Measurements from ENCODE around the gene RNU1-4. TPM values are rescaled to one million over a fixed set of nuclear protein-coding genes. Genes with fewer than 3 reads are reported as not detected.
"Not testable (repeated sequence)": the region's sequence is repeated elsewhere in the genome, so short reads cannot be mapped to it uniquely, and the experiment has no call there.

The RNU1-4 gene
- total and polyA plus RNA-seq, 10 of the 15 experiments (the other 5 are each of a cell fraction or from before 2014, with no cell fraction given): under 0.01 to 20,946 (median 4.7) TPM; not detected in 2

DNA sequence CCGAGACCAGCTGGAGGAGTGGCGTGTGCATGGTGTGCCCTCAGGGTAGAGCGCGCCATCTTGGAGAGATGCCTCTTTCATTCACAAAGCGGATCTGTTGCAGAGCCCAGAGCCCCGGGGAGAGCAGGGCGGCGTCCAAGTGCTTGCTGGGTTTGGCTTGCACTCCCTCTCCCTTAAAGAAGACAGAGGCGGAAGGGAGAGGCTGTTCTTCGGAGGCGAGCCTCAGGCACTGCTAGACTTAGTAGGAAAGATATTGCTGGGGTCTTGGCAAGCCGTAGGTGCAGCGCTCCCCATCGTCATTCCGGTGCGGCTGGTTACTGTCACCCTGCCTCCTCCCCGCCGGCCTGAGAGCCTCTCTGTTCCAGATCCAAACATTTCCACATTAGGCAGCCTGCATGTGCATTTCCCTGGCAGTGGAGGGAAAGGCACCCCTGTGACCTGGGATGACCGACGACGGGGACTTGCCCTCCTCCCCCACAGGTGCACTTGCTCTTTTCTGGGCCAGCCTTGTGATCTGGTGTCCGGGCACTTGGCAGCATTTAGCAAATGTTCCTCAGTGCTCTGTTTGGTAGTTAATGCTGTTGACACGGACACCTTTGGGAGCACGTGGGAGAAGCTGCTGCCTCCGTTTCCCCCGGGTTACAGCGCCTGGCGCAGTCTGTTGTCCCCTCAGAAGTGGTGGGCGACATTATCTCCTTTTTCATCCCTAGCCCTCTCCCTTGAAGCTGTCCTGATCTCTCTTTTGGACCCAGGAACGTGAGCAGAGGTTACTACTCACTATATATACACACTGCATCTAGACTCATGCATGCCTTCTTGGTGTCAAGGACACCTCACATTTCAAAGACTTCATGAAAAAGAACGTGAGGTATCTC is 25.7 kb downstream of the RNU1-4 start:
- H3K27ac ChIP-seq (ENCODE audit: control insufficient read depth, insufficient read depth); DNase-seq (ENCODE audit: low read depth, low spot score); in situ Hi-C loops (cut with MboI); ATAC-seq; H3K4me1 ChIP-seq (ENCODE audit: control insufficient read depth, insufficient read depth, low read length); H3K79me2 ChIP-seq (ENCODE audit: control insufficient read depth, insufficient read depth, low read length); FAIRE-seq; H3K9me3 ChIP-seq (replicated peaks; ENCODE audit: control insufficient read depth, insufficient read depth, low read length); H3K36me3 ChIP-seq (ENCODE audit: control insufficient read depth in 2 of 2, insufficient read depth in 2 of 2, low read length in 1 of 2); RAD21 ChIA-PET (ENCODE audit: unreplicated experiment); POLR2A ChIA-PET; intact Hi-C loops (cut with micrococcal nuclease; ENCODE audit: unreplicated experiment); H3K4me3 ChIP-seq; BruUV-seq (replicated peaks); H2AFZ ChIP-seq (ENCODE audit: control insufficient read depth, low read depth, low read length); H3K27me3 ChIP-seq (replicated peaks in 1 of 2; ENCODE audit: control insufficient read depth in 2 of 2, insufficient read depth in 2 of 2, low read length in 1 of 2); CTCF ChIA-PET; H3K4me2 ChIP-seq (ENCODE audit: control insufficient read depth, insufficient read depth); SMC1A ChIA-PET (ENCODE audit: uncharacterized antibody, unreplicated experiment); H3K9ac ChIP-seq (ENCODE audit: control insufficient read depth, insufficient read depth, low read length); H4K20me1 ChIP-seq (ENCODE audit: control insufficient read depth, insufficient read depth): not testable (repeated sequence)
- 49% methylated on average over 26 of the region's 31 CpGs for WGBS (ENCODE audit: insufficient coverage, insufficient replicate concordance, low lambda C conversion rate, missing lambda C conversion rate)

DNA sequence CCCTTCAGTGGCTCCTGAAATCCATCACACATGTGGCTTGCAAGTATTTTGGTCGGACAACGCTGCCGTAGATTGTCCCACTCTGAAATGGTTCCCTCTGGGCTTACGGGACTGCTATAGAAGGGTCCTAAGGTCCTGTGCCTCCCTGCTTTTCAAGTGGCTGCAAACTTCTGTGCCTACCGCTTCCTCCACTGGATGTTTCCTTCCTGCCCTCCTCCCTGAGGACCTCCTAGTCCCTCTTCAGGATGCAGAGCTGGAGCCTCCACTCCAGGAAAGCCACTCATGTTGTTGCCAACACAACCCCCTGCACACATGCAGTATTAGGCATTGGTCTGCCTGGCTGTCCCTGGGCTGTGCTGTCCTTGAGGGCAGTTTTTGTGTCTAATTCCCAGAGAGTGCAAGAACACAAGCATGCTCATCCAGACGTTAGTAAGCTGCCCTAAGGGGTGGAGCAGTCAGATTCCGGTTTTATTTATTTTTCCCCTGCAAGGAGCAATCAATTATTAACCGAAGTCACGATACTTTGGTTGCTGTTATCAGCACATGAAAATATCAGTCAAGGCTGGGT is 26.5 kb downstream of the RNU1-4 start:
- H3K27ac ChIP-seq (ENCODE audit: control insufficient read depth, insufficient read depth); in situ Hi-C loops (cut with MboI); ATAC-seq; CTCF ChIA-PET; DNase-seq (ENCODE audit: low read depth, low spot score); H3K27me3 ChIP-seq (replicated peaks in 1 of 2; ENCODE audit: control insufficient read depth in 2 of 2, insufficient read depth in 2 of 2, low read length in 1 of 2); H3K9ac ChIP-seq (ENCODE audit: control insufficient read depth, insufficient read depth, low read length); RAD21 ChIA-PET (ENCODE audit: unreplicated experiment); BruUV-seq (replicated peaks); H3K9me3 ChIP-seq (replicated peaks; ENCODE audit: control insufficient read depth, insufficient read depth, low read length); H3K36me3 ChIP-seq (ENCODE audit: control insufficient read depth in 2 of 2, insufficient read depth in 2 of 2, low read length in 1 of 2); intact Hi-C loops (cut with micrococcal nuclease; ENCODE audit: unreplicated experiment); FAIRE-seq; H4K20me1 ChIP-seq (ENCODE audit: control insufficient read depth, insufficient read depth); H3K79me2 ChIP-seq (ENCODE audit: control insufficient read depth, insufficient read depth, low read length); H3K4me2 ChIP-seq (ENCODE audit: control insufficient read depth, insufficient read depth); SMC1A ChIA-PET (ENCODE audit: uncharacterized antibody, unreplicated experiment); H3K4me3 ChIP-seq; H2AFZ ChIP-seq (ENCODE audit: control insufficient read depth, low read depth, low read length); H3K4me1 ChIP-seq (ENCODE audit: control insufficient read depth, insufficient read depth, low read length); POLR2A ChIA-PET: not testable (repeated sequence)
- 53% methylated on average over 9 of the region's 9 CpGs for WGBS (ENCODE audit: insufficient coverage, insufficient replicate concordance, low lambda C conversion rate, missing lambda C conversion rate)

DNA sequence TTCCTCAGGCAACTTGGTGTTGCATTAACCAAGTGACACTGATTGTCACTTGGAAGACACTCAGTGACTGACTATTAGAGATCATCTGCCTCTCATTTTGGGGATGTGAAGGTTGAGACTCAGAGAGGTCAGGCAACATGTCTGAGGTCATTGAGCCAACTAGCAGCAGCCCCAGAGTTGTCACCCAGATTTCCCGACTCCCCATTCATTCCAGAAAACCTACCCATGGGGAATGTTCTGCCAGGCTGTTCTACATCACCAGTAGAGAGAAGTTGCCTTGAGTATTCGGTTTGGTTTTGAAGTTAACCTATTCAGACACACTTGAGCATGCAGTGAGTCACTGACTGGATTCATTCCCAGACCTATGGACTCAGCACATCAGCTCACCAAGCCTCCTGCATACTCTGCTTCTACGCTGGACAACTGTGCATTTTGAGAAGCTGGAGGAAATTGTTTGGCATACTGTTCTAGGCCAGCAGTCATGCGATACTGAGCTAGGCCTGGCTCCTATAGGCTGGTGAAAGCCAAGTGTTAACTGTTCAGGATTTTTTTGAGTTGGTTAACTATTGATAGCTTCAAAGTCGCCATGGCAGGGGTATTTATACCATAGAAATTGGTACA is 29.9 kb downstream of the RNU1-4 start:
- POLR2A ChIA-PET; H3K4me3 ChIP-seq; H3K4me2 ChIP-seq (ENCODE audit: control insufficient read depth, insufficient read depth); H3K79me2 ChIP-seq (ENCODE audit: control insufficient read depth, insufficient read depth, low read length); H3K27me3 ChIP-seq (replicated peaks in 1 of 2; ENCODE audit: control insufficient read depth in 2 of 2, insufficient read depth in 2 of 2, low read length in 1 of 2); H4K20me1 ChIP-seq (ENCODE audit: control insufficient read depth, insufficient read depth); ATAC-seq; BruUV-seq (replicated peaks); H3K4me1 ChIP-seq (ENCODE audit: control insufficient read depth, insufficient read depth, low read length); intact Hi-C loops (cut with micrococcal nuclease; ENCODE audit: unreplicated experiment); FAIRE-seq; RAD21 ChIA-PET (ENCODE audit: unreplicated experiment); H3K36me3 ChIP-seq (ENCODE audit: control insufficient read depth in 2 of 2, insufficient read depth in 2 of 2, low read length in 1 of 2); H3K9me3 ChIP-seq (replicated peaks; ENCODE audit: control insufficient read depth, insufficient read depth, low read length); H3K27ac ChIP-seq (ENCODE audit: control insufficient read depth, insufficient read depth); H2AFZ ChIP-seq (ENCODE audit: control insufficient read depth, low read depth, low read length); H3K9ac ChIP-seq (ENCODE audit: control insufficient read depth, insufficient read depth, low read length); CTCF ChIA-PET; SMC1A ChIA-PET (ENCODE audit: uncharacterized antibody, unreplicated experiment); in situ Hi-C loops (cut with MboI); DNase-seq (ENCODE audit: low read depth, low spot score): not testable (repeated sequence)
- WGBS (ENCODE audit: insufficient coverage, insufficient replicate concordance, low lambda C conversion rate, missing lambda C conversion rate): 13% methylated on average over 5 of the region's 5 CpGs

GRCh38 chr1:16770896-16771446 is 30.7 kb downstream of the RNU1-4 start:
- RAD21 ChIA-PET (ENCODE audit: unreplicated experiment); H3K27me3 ChIP-seq (replicated peaks in 1 of 2; ENCODE audit: control insufficient read depth in 2 of 2, insufficient read depth in 2 of 2, low read length in 1 of 2); DNase-seq (ENCODE audit: low read depth, low spot score); H3K4me1 ChIP-seq (ENCODE audit: control insufficient read depth, insufficient read depth, low read length); H3K4me3 ChIP-seq; POLR2A ChIA-PET; ATAC-seq; H3K79me2 ChIP-seq (ENCODE audit: control insufficient read depth, insufficient read depth, low read length); in situ Hi-C loops (cut with MboI); H3K9ac ChIP-seq (ENCODE audit: control insufficient read depth, insufficient read depth, low read length); H3K9me3 ChIP-seq (replicated peaks; ENCODE audit: control insufficient read depth, insufficient read depth, low read length); H4K20me1 ChIP-seq (ENCODE audit: control insufficient read depth, insufficient read depth); H3K27ac ChIP-seq (ENCODE audit: control insufficient read depth, insufficient read depth); intact Hi-C loops (cut with micrococcal nuclease; ENCODE audit: unreplicated experiment); H3K36me3 ChIP-seq (ENCODE audit: control insufficient read depth in 2 of 2, insufficient read depth in 2 of 2, low read length in 1 of 2); SMC1A ChIA-PET (ENCODE audit: uncharacterized antibody, unreplicated experiment); FAIRE-seq; BruUV-seq (replicated peaks); CTCF ChIA-PET; H3K4me2 ChIP-seq (ENCODE audit: control insufficient read depth, insufficient read depth); H2AFZ ChIP-seq (ENCODE audit: control insufficient read depth, low read depth, low read length): not testable (repeated sequence)
- 28% methylated on average over 6 of the region's 6 CpGs for WGBS (ENCODE audit: insufficient coverage, insufficient replicate concordance, low lambda C conversion rate, missing lambda C conversion rate)
